Fibroblast of skin of right biceps (primary cell): ENCODE data around the gene DLD.
A peak's percentile ranks its signal among the peaks of the same experiment; 100 is the strongest.
"Not testable (repeated sequence)": the region's sequence is repeated elsewhere in the genome, so short reads cannot be mapped to it uniquely, and the experiment has no call there.

Experiments
- DNase-seq: peaks from one replicate; pipeline ENCODE4 v3.0.0-alpha.2; 2013

DLD gene

GRCh38 chr7:107917763-107918651, 27.0 kb downstream of the DLD start:
- DNase-seq = no peak

GRCh38 chr7:107918948-107919347, 28.0 kb downstream of the DLD start:
- DNase-seq = no peak

GRCh38 chr7:107920048-107920772, 29.2 kb downstream of the DLD start:
- DNase-seq = no peak

GRCh38 chr7:107921826-107922225, 30.8 kb downstream of the DLD start:
- DNase-seq = not testable (repeated sequence)

GRCh38 chr7:107922886-107923285, 31.9 kb downstream of the DLD start:
- DNase-seq = no peak

- no peak for DNase-seq
Measured at GRCh38 chr7:107924841-107925504, 34.0 kb downstream of the DLD start.

- DNase-seq = no peak
Measured at GRCh38 chr7:107926481-107926880, 35.5 kb downstream of the DLD start.

DNA sequence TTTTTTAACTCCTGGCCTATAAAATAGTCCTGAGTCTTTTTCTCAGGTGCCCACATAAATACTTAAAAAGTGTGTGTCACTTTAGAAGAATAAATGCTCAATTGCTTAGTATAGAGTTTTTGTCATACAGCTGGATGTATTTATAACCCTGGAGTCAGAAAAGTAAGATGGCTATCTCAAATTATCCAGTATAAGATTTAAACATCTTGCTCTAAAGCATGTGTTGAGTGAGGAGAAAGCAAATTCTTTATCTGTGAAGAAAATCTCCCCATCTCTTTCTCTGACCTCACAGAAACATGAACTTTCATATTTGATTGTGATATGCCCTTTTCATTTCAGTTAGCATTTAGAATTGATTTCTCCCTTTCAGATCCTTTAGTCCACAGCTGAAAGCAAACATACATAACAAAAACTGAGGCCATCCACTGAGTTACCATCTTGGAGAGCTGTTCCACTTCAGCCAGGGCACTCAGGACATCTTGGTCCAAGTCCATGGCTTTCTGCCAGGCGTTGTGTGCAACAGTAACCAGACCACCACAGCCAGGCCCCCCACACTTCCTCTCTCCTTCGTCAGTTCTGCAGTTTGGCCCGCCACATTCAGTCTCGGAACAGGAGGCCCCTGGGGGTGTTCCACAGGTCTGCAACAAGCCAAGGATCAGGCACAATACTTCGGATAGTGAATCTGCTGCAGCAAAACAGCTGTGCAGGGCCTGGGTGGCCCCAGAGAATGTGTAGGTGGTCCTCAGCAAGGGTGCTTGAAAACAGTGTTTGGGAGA, 40.9 kb downstream of the DLD start:
- no peak for DNase-seq

GRCh38 chr7:107932805-107933204, 41.8 kb downstream of the DLD start:
- no peak for DNase-seq

GRCh38 chr7:107933386-107934013, 42.5 kb downstream of the DLD start:
- DNase-seq = no peak

- DNase-seq = peak; percentile 91
Measured at GRCh38 chr7:107934991-107935770, 44.2 kb downstream of the DLD start.

DNA sequence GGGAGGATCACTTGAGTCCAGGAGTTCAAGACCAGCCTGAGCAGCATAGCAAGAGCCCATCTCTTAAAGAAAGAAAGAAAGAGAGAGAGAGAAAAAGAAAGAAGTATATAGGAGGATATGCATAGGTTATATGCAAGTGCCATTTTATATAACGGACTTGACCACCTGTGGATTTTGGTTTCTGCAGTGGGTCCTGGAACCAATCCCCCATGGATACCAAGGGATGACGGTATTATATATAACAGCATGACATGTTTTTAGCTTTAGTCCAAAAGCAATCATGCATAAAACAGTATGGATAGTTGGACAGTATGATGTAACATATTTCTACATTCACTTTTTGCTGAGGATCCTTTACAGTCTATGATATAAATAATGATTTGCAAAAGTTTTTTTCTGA, 45.3 kb downstream of the DLD start:
- no peak for DNase-seq

- DNase-seq = no peak
Measured at GRCh38 chr7:107937531-107937930, 46.5 kb downstream of the DLD start.

GRCh38 chr7:107938456-107939250, 47.7 kb downstream of the DLD start:
- DNase-seq = peak; percentile 39

DNA sequence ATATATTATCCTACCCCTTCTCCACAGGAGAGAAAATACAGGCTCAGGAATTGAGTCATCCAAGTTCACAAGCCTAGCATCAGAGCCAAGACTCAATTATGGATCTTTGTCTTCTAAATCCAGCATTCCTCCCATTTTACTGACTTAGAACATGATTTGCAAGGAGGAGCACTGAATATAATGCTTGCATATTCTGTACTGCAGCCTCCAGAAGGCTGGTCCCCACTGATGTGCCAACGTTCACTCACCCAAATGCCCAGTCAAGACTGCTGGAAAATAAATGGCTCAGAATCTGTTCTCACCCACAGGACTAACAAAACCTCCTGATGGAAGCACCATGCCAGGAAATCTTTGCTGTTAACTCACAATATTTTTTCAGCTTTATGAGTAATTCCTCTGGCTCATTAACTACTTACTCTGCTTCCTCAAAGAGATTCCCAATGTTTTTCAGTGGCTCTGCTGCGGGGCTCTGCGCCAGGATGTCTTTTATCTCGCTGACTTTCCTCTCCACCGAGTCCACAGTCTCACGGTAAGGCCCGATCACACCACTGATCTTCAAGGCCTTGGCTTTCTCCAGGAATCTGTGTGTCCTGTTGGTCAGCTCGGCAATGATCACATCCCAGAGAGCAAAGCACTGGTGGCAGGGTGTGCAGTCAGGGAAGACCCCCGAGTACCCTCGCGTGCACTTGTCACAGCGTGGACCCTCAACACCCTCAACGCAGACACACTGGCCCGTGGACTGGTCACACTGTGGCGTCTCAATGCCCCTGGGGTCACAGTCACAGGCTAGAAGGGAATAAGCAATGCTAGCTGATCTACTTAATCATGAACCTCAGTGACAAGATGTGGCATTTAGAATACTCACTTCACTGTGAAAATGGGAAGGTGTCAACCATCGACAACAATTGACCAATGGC, 48.8 kb downstream of the DLD start:
- DNase-seq = peak; percentile 92

DNA sequence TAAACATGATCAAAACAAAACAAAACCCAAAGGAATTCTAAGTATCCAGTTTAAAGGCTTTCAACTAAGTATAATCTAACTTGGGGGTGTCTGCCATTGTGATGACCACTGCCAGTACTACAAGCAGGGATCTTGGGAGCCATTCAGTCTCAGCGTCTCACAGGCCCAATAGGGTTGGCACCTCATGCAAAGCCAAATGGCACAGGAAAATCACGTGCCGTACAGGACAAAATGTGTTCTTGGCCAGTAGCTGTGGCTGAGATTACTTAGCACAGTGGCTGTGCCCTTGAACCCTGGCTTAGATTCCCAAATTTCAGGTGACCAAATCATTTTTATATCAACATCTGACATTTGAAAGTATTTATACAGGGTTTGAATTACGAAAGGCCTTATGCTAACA, 50.0 kb downstream of the DLD start:
- DNase-seq = no peak

GRCh38 chr7:107943018-107943417, 52.0 kb downstream of the DLD start:
- DNase-seq = no peak

GRCh38 chr7:107944411-107945169, 53.6 kb downstream of the DLD start:
- no peak for DNase-seq

DNA sequence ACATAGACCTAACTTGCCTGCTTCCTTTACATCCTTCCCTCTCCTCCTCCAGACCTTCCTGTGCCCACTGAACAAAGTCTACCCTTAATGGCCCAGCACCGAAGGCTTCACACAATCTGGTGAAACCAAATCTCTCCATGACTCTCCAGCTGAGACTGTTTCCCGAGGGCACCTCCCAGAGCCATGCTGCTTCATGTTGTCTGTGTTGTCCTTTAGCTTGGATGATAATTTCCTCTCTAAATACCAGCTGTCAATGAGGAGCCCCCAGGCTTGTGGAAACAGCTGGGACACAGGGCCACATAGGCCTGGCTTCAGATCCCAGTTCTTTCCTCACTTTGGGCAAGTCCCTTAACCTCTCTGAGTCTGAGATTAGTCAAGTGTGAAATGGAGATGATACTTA, 54.3 kb downstream of the DLD start:
- DNase-seq = no peak
